GM18867 (cell line): ENCODE data around the gene TLE2.
A peak's percentile ranks its signal among the peaks of the same experiment; 100 is the strongest.

Source experiments
- ATAC-seq: cut with Tn5 transposase; IDR thresholded peaks from one replicate; pipeline ENCODE4 v1.9.1; 2021; ENCODE audit warnings: mild to moderate bottlenecking, moderate library complexity; ENCODE audit not compliant: unreplicated experiment

Gene TLE2

DNA sequence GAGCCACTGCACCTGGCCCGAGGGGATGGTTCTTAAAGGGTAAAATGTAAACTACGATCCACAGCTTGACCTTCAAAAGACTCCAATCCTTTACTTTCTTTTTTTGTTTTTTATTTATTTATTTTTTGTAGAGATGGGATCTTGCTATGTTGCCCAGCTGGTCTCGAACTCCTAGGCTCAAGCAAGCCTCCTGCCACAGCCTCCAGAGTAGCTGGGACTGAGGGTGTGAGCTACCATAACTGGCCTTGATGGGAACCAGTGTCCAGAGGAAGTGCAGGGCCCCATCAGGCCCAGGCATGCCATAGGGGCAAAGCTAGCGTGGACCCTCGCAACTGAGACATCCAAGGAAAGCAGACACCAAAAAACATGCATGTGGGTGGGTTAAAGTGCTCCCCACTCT, 66.0 kb downstream of the TLE2 start:
- no peak for ATAC-seq

DNA sequence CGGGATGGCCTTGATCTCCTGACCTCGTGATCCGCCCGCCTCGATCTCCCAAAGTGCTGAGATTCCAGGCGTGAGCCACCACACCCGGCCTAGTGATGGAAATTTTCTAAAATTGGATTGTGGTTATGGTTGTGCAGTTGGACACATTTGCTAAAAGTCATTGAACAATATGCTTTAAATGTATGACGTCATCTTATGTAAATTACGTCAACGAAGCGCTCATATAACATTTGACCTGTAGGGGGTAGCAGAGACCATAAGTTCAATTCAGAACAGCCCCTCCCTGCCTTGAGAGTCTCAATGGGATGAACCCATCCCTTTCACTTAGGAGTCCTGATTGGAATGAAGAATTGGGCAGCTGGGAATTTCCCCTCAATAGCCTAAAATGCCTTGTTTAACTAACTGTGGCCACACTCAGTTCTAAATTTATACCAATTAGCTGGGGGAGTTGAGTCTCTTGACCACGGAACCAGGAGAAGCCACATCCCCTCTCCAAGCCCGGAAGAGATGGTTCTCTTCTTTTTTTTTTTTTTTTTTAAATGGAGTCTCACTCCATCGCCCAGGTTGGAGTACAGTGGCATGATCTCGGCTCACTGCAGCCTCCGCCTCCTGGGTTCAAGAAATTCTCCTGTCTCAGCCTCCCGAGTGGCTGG, 66.9 kb downstream of the TLE2 start:
- ATAC-seq = no peak

- no peak for ATAC-seq
These were observed 69.0 kb downstream of the TLE2 start for GRCh38 chr19:2960120-2960519.

- ATAC-seq = no peak
These were observed 71.9 kb downstream of the TLE2 start for GRCh38 chr19:2957160-2957559.

DNA sequence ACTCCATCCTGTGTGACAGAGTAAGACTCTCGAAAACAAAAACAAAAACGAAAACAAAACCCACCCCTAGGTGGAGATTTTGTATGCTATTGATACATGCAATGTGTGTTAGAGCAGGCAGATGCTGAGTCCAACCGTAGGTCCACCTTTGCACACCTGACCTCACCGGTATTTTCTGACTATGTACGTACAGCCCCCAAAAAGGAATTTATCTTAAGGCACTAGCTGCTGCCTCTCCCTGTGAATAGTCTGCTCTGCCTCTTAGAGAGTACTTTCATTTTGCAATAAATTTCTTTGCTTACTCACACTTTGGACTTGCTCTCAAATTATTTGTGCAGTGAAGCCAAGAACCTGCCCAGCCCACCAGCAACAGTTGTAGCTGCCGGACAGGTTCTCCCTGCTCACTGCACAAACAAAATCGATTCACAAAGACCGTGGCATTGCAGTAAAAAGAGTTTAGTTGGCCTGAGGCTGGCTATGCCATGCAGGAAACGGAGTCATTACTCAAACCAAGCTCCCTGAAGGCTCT, 76.1 kb downstream of the TLE2 start:
- ATAC-seq = no peak

DNA sequence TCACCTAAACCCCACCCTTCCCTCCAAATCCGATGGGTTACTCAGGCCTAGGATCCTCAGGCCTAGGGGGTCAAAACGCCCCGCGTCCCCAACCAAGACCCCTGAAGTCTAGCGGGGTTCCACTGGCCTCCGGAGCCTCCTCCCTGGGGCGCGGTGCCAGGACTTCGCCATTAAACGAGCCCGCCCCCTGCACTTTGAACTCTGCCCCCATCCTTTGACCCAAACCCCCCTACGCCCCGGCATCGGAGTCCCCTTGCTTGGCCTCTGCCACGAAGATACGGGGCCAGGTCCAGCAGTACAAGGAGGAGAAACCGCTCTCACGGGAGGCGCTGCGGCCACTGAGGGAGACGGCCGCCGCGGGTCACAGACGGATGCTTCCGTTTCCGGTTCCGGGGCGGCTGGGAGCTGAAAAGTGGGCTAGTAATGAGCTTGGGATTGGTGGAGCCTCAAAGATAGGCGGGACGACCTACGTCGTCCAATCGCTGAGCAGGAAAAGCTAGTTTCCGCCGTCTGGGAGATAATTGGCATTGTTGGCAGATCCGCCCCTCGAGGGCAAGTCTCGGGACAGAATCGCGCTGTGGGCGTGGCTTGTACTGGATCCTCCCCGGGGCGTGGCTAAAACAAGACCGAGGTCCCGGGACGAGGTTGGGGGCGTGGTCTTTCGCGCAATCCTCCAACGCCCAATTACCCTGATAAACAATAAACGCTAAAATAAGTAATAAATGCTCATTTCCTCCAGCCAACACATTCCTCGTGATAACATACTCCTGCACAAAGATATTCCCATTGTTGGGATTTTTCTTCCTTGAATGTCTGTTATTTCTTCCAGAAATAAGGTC, 78.6 kb downstream of the TLE2 start:
- ATAC-seq = peak; percentile 91

GRCh38 chr19:2949939-2950285, 79.2 kb downstream of the TLE2 start:
- ATAC-seq = no peak
